NCI-H82 (cell line): ENCODE measurements around the gene LRRC51.
A peak's percentile ranks its signal among the peaks of the same experiment; 100 is the strongest.

Source experiments
- DNase-seq: peaks from one replicate; lab custom pipeline; 2025; lab: John Stamatoyannopoulos, UW

The LRRC51 gene

GRCh38 chr11:72080326-72081183 lies at the start of gene LRRC51, which contains the start of gene NUMA1:
Gene LRRC51, plus strand, starts transcription at chr11:72080850. Its CDS starts 8,234 bp downstream, at chr11:72089084.
Gene NUMA1, minus strand, starts transcription at chr11:72080542. Its CDS starts 44,599 bp downstream, at chr11:72035943.
- peak; percentile 100 for DNase-seq

DNA sequence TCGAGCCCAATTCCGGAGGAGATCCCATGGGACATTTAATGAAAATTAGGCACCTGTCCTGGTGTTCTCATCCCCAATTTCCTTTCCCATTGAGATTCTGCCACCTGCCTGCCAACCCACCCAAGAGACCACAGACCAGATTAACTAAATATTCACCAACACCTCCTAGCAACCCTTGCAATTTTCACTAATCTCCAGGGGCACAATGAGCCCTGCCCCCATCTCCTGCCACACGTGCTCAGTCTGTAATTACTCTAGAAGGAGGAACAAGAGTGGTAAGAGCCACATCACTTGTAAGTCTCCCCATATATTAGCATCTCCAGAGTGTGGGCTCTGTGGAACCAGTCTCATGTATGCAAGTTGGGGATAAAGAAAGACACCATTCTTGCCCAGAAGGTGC lies 44.0 kb upstream of the LRRC51 start:
- no peak for DNase-seq

DNA sequence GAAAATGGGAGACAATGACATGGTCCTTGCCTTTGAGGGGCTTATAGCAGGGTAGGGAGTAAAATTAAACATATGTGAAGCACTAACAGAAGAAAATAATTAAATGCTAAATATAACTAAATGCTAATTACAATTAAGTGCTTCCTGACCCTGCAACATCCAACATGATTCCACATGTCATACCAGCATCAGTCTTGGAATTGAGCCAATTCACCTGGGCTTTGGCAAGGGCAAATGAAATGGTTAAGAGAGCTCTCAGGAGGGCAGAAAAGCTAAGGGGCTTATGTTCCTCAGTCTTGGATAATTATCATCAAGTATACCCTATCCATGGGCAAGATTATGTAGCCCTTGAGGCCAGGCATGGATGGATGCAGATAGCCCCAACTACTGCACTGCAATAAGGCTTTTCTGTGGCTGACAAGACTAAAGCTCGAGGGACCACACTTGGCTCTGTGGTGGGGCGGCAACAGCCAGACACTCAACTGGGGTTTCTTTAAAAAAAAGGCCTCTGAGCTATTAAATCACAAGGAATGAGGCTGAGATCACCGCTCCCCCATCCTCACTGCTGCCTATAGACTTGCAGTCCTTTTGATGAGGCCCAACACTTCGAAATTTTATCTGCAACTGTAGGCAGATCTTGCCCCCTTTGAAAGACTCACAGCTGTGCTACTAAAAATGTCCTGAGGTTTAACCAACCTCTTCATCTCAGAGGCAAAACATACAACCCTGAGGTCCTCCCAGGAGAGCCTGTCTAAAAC lies 42.9 kb upstream of the LRRC51 start:
- DNase-seq: peak; percentile 37

DNA sequence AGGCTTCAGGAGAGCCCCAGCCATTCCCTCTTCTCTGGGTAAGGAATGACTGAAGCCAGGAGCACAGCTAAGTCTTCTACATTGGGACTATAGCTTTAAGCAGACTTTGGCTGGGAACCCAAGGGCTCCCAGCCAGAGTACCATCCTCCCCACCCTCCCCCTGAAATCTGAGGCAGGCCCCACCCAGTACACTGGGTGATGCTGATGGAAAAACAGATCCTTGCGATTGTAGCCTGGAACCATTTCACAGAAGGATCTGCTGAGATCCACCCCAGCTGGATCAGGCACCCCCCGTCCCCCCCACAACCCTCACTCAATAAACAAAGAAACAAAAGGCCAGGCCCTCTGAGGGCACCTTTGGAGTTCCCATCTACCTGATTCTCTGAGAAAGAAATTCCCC lies 42.2 kb upstream of the LRRC51 start:
- DNase-seq: no peak

DNA sequence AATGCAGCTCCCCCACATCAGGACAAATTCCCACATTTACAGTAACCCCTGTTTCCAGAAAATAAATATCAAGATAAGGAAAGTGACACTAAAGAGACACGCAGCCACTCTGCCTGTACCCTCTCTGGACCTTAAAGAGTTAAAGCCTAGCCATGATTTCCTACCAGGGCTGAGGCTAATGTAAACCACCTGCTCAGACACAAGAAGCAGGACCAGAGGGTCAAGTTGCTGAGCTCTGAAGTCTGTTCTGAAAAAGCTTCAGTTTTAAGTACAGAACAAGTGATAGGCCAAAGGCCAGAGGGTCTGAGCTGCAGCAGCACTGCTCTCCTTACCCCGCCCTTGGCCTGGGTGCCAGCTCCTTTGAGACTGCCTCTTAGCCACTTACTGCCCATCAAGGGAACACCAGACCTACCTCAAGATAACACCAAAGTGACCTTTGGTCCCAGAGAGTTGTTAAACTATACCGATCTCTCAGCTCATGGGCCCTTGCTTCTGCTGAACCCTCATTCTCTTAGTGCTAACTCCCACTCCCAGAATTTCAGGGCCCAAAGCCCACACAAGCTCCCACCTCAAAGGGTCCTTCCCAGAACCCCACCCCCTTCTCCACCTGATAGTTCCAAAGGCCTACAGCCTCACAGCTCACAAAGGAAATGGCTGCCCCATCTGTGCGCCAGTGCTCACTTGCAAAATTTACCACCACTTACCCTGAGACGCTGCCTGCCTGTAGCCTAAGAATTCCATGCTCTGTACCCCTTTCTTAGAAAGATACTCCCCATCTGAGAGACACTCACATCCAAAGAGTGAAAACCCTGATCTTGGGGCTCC lies 41.4 kb upstream of the LRRC51 start:
- DNase-seq: no peak

DNA sequence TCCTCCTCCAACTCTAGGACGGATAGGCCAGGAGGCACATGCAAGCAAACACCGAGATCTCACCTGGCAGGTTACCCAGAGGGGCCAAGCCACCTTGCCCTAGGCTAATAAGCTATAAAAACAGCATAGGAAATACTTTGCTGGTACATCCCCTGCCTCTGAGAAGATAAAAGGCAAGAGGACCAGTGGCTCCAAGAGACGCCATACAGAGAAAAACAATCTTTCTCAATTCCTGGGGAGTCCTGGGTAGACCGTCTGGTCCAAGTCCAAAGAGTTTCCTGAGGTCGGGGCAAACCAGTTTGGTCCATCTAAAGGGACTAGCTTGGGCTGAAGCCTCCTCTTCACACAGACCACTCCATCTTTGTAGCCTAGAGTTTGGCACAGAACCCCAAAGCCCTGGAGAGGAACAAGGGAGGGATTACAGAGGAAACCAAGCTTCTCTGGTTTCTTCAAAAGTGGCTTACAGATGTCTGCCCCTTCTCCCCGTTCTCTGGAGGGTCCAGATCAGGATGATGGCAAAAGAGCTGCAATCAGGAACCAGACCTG lies 40.7 kb upstream of the LRRC51 start:
- DNase-seq: no peak

DNA sequence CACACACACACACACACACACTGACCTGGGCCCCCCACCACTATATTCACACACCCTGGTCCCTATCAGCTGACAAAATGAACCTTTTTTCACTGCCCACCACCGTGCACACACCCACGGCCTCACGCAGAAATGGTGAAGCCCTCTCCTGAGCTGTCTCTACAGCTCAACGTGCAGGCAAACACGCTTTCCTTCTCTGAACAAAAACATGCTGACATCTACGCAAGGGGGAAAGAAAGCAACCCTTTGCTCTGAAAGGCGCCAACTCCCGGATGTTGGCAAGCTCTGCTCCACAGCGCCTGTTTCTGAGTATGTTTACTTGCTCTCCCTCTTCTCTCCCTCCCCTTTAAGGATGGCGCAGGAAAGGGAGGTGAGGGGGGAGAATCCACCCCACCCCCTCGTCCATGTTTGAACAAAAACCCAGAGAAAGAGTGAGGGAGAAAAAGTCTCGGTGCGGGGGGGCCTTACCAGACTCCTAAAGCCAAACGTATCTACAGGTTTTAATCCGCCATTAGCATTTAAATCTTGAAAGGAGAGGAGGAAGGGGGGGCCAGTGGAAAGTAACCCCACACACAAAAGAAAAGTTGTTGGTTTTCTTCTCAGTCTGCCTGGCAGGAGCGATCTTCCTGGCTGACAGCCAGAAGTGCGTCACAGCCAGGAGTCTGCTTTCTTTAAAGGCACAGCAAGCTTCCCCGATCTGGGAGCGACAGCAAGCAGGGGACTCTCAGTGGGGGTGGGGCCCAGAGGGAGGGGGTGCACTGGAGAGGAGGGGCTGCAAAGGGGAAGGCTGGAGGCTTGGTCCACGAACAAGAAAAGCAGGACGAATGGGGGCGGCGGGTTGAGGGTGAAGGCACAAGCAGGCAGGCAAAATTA lies 39.9 kb upstream of the LRRC51 start:
- DNase-seq: peak; percentile 85

- peak; percentile 89 for DNase-seq
These were observed 39.1 kb upstream of the LRRC51 start for GRCh38 chr11:72041364-72042063.

DNA sequence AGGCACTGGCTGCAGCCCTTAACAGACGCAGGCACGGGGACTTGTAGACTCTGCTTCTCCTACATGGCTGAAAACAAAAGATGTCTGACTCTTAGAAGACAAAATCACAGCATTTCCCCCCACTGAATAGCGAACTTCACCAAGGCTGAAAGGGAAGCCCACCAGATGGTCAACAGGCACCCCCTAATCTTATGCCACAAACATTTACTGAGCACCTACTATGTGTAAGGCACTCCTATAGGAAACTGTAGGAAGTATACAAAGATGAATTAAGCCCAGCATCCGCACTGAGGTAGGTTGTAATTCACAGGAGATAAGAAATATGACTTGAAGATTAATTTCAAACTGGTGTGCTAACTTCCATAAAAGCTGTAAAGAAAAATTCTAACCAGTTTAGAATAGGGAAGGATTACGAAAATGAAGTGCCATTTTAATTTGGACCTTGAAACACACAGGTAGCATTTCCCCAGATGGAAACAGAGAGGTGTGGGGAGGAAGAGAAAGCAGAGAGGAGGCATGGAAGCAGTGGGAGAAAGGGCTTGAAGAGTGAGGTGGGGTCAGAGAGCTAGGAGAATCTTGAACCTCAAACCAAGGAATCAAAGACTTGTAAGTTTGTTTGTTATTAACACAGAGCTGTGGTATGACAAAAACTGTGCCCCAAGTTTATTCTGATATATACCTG lies 38.4 kb upstream of the LRRC51 start:
- no peak for DNase-seq

DNA sequence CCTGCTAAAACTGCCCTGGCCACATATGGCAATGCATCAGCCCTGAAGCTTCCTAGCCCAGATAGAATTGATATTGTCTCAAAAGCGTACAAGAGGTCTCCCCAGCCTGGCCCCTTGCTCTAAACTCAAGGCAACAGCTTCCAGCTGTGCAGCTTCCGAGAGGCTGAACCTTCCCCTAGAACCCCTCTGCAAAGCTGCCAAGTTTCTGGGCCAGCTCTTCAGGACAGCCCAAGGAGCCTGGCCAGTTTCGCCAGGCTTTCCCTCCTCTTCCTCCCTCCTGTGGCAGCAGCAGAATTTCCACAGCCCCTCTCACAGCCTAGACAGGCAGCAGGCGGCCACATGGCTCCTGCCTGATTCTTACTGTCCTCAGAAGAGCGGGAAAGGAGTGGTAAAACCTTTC lies 34.8 kb upstream of the LRRC51 start:
- DNase-seq: no peak

GRCh38 chr11:72048766-72049460 lies 31.7 kb upstream of the LRRC51 start:
- peak; percentile 78 for DNase-seq

DNA sequence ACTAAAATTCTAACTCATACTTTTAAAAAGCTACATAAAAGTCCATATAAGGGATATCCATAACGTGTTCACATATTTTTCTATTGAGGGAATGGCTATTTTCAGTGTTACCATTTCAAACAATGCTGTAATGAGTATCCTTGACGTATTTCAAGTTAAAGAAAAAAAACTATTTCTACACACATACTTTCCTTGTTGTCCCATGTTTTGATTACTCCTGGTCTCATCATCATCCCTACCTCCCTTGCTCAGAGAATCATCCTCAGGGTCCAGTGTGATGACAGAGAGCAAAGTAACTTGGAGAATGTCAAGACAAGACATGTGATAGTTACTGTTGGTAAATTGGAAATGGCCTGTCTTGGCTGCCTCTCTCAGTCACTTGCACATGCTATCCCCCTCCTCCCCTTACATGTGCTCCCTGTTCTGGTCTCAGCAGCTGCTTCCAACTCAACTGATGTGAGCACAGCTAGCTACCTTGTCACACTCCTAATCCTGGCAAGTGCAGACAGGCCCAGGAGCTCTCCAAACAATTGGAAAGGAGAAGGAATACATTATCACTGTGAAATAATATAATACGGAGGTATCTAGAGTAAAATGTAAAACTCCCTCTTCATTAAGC lies 22.1 kb upstream of the LRRC51 start:
- DNase-seq: no peak

- DNase-seq: no peak
These were observed 18.8 kb upstream of the LRRC51 start for GRCh38 chr11:72061739-72062396.

GRCh38 chr11:72066855-72067254 lies 13.8 kb upstream of the LRRC51 start:
- no peak for DNase-seq

GRCh38 chr11:72067266-72067665 lies 13.4 kb upstream of the LRRC51 start:
- no peak for DNase-seq

DNA sequence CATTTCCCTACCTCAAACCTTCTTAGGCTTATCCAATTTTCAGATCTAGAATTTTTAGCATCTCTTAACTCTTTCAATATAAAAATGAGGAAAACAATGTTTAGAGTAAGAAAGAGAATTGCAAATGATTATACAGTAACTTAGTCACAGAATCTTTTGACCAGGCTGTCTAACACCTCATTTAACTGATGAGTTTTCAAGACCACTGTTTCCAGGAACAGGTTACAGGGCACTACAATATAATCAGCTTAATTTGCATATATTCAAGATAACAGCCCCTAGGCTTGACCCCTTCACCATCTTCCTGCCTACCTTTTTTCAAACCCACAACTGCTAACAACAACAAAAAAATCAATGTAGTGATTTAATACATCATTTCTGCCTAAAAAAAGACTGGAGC lies 13.0 kb upstream of the LRRC51 start:
- no peak for DNase-seq

DNA sequence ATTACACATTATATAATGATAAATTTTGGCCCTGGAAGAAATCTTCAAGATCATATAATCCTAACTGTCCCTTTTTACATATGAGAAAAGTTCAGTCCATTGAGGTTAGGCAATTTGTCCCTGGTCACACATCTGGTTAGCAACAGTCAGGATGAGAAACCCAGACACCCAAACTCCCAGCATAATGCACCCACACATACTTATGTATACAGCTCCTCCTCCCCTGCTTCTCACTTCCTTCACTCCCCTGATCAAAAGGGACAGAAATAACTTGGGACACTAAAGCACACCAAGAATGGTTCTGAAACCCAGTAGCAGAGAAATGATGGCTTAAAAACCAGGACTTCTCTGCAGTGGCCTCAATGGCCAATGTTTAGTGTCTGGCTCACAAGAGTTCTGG lies 11.4 kb upstream of the LRRC51 start:
- no peak for DNase-seq

DNA sequence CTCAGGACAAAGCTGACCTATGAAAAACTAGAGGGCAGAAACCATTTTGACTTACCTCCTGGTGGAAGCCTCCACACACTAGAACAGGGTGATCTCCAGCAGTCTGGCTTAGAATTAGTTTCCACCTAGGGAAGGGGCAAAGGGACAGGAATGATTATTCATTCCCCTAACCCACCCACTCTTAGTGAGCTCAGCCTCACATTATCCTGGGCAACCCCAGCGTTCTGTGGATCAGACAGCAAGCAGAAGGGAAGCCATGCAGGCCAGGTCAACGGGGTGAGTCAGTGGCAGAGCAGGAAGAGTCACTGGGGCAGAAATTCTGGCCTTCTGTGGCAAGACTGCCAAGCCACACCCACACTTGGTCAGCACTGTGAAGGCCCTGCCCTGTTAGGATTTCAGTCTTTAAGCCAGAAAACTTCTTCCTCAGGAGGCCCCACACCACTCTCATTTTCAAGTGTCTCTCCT lies 10.8 kb upstream of the LRRC51 start:
- DNase-seq: no peak
